Tibial artery (tissue), 4 donors: Measurements from ENCODE around the gene ELP1.
"Not testable (repeated sequence)": the region's sequence is repeated elsewhere in the genome, so short reads cannot be mapped to it uniquely, and the experiment has no call there.

Experiments
- DNase-seq, 2 donors: peaks; one replicate each; pipeline ENCODE4 v3.0.0-alpha.2; 2019
- H3K27ac ChIP-seq, 2 donors: fragments of 200-600 bp; sonication (generic) in 1 of 2; 1 replicate in 1 of 2; 2 replicates in 1 of 2; pipeline ENCODE4 v1.5.1; 2018 to 2019; ENCODE audit warnings: mild to moderate bottlenecking in 1 of 2
- H3K27me3 ChIP-seq, 2 donors: fragments of 200-600 bp; sonication (generic) in 1 of 2; one replicate each; pipeline versions ENCODE4 v1.5.1 to v1.6.0; 2016 to 2019
- H3K36me3 ChIP-seq, 3 donors: fragments of 200-600 bp; sonication (generic) in 2 of 3; one replicate each; pipeline ENCODE4 v1.5.1; 2016 to 2019; ENCODE audit warnings: mild to moderate bottlenecking in 2 of 3
- H3K4me1 ChIP-seq, 4 donors: fragments of 200-600 bp; sonication (generic) in 2 of 4; 1 replicate in 3 of 4; 2 replicates in 1 of 4; pipeline ENCODE4 v1.5.1; 2016 to 2019
- H3K4me3 ChIP-seq, 2 donors: fragments of 200-600 bp; sonication (generic) in 1 of 2; 1 replicate in 1 of 2; 2 replicates in 1 of 2; pipeline ENCODE4 v1.5.1; 2018 to 2019; ENCODE audit warnings: mild to moderate bottlenecking in 2 of 2
- H3K9me3 ChIP-seq, 3 donors: fragments of 200-600 bp; sonication (generic) in 1 of 3; one replicate each; pipeline ENCODE4 v1.5.1; 2016 to 2019
- intact Hi-C: fragments of 100-400 bp; cut with DNase I; formaldehyde crosslinking; loops from one replicate; pipeline ENCODE4 v1.15.0; 2023; ENCODE audit warnings: low total_unique reads
- TF ChIP-seq, protein P1 (sequence below), 2 experiments: fragments of 200-600 bp in 1 of 2; fragments of 450-650 bp in 1 of 2; IDR thresholded peaks; one replicate each; pipeline ENCODE4 v1.5.1; 2017 to 2019; ENCODE audit warnings: antibody characterized with exemption in 2 of 2, mild to moderate bottlenecking in 1 of 2, moderate library complexity in 1 of 2

ELP1 gene

DNA sequence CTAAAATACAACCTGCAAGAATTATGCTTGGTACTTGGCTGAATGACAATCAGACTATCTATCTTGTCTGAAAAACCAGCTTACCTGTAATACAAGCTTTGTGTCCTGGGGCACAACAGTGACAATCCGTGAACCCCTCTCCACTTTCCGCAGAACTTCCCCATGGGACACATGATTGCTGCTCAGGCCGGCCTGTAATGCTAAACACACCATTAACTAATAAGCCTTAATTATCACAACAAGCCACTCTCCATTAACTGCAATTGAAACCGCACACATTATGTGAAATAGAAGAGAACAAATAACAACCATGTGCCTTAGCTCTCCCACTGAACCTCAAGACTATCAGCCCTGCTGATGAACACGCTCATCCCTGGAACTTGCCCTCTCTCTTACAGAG lies 33.7 kb downstream of the ELP1 start:
- intact Hi-C loops: no loop called here
- DNase-seq: no peak
- Histone ChIP-seq H3K4me1 (no peaks in the 10 kb centered on the region), H3K27me3 (no peaks in the 10 kb centered on the region), H3K36me3 (peaks cover 83 to 100% (median 91%) of the 10 kb centered on the region in 3 donors), H3K4me3 (no peak overlapping the region), H3K9me3 (no peaks in the 10 kb centered on the region), H3K27ac (no peak overlapping the region)
- TF ChIP-seq, protein P1, sequence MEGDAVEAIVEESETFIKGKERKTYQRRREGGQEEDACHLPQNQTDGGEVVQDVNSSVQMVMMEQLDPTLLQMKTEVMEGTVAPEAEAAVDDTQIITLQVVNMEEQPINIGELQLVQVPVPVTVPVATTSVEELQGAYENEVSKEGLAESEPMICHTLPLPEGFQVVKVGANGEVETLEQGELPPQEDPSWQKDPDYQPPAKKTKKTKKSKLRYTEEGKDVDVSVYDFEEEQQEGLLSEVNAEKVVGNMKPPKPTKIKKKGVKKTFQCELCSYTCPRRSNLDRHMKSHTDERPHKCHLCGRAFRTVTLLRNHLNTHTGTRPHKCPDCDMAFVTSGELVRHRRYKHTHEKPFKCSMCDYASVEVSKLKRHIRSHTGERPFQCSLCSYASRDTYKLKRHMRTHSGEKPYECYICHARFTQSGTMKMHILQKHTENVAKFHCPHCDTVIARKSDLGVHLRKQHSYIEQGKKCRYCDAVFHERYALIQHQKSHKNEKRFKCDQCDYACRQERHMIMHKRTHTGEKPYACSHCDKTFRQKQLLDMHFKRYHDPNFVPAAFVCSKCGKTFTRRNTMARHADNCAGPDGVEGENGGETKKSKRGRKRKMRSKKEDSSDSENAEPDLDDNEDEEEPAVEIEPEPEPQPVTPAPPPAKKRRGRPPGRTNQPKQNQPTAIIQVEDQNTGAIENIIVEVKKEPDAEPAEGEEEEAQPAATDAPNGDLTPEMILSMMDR (IDR thresholded peaks at IDR 0.05): no peak

DNA sequence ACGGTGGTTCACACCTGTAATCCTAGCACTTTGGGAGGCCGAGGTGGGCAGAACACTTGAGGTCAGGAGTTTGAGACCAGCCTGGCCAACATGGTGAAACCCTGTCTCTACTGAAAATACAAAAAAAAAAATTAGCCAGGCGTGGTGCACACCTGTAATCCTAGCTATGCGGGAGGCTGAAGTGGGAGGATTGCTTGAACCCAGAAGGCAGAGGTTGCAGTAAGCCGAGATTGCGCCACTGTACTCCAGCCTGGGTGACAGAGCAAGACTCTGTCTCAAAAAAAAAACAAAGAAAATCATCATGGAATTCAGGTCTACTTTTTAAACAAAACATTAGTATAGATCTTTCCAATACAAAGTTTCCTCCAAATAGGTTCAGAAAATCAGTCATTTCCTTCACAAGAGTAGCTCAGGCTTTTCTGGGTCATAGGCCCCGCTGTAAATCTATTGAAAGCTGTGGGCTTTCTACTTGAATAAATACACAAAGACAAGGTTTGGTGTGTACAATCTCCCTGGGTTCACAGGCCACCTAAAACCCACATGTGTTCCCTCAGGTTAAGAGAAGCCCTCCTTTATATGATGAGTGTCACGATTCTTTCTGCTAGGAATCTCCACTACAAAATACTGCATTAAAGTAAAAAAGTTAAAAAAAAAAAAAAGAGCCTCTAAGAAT lies 34.8 kb downstream of the ELP1 start:
- H3K4me1 ChIP-seq, DNase-seq, H3K4me3 ChIP-seq, H3K27me3 ChIP-seq, H3K27ac ChIP-seq, H3K9me3 ChIP-seq, intact Hi-C loops: not testable (repeated sequence)
- H3K36me3 ChIP-seq: peaks cover 78 to 99% (median 91%) of the 10 kb centered on the region in 3 donors

DNA sequence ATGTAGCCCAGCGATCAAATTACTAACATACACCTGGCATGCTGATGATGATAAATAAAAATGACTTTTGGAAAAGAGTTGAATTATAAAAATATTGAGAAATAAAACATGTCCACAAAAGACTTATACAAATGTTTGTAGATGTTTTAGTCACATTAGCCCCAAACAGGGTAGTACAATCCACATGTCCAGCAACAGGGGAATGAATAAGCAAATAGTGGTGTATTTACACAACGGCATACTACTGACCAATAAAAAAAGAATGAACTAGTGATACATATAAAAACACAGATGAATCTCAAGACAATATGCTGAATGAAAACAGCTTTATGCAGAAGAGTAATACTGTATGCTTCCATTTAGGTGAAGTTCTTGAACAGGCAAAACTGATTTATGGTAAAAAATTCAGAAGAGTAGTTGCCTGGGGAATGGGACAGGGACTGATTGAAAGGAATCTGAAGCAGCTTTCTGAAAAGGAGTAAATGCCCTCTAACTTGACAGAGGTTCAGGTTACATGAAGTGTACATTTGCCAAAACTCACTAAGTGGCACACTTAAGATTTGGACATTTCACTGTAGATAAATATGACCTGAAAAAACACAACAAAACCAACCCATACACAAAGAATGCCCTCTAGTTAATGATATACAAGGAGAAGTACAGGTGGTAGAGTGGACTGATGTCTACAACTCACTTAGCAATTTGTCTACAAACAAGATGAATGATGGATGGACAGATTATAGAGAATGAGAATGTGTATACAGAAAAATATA lies 36.4 kb downstream of the ELP1 start:
- Histone ChIP-seq H3K9me3 (no peaks in the 10 kb centered on the region), H3K4me1 (no peaks in the 10 kb centered on the region), H3K27me3 (no peaks in the 10 kb centered on the region), H3K36me3 (peaks cover 76 to 99% (median 92%) of the 10 kb centered on the region in 3 donors), H3K4me3 (no peak overlapping the region), H3K27ac (no peak overlapping the region)
- intact Hi-C loops: no loop called here
- no peak for DNase-seq
- TF ChIP-seq, protein P1 (IDR thresholded peaks at IDR 0.05): no peak

DNA sequence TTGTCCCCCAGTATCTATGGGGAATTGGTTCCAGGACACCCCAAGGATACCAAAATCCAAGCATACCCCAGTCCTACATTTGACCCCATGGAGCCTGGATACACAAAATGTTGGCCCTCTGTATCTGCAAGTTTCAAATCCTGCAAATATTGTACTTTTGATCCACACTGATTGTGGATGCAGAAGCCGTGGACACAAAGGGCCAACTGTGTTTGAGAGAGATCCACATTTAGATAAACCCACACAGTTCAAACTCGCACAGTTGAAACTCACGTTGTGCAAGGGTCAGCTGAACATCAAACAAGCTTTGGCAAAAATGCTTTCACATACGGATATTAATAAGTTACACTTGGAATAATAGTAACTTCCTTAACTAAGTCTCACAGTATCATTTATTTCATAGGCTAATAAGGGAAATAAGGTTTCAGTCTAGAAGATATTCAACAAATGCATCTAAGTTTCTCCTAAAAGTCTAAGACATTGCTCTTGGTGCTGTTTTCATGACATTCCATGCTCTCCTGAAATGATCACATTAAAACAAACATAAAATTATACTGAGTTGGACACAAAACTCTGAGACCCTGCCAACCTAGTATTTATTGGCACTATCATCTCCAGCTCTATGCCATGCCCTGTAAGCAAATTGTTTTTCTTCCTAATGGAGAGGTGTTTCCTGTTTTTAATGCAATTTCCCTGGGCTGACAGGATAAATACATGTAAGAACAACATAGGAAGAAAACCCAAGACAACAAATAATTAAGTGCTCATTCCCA lies 39.5 kb downstream of the ELP1 start:
- H3K36me3 ChIP-seq: peaks cover 77 to 99% (median 89%) of the 10 kb centered on the region in 3 donors
- no peaks in the 10 kb centered on the region for H3K27me3 ChIP-seq
- no peak overlapping the region for H3K4me3 ChIP-seq
- intact Hi-C loops: no loop called here
- TF ChIP-seq, protein P1 (IDR thresholded peaks at IDR 0.05): no peak
- H3K4me1 ChIP-seq: no peaks in the 10 kb centered on the region
- H3K27ac ChIP-seq: no peak overlapping the region
- DNase-seq: no peak
- no peaks in the 10 kb centered on the region for H3K9me3 ChIP-seq

DNA sequence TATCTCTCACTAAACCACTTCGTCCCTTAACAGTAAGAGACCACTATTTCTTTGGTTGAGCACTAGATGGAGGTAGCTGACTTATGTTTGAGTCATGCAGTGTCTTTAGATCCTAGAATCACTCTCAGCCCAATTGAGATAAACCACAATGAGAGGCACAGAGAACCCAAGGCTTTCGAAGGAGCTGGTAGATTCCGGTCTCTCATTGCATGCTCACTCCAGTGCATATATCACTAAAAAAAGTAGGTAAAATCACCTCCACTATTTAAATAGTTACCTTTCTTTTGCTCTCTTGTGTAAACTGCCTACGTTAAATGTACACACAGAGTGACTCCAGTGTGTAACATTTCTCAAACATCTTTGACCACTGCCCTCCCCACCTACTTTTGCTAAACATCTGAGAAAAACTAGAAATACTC lies 44.3 kb downstream of the ELP1 start:
- no peak for DNase-seq
- H3K9me3 ChIP-seq: no peaks in the 10 kb centered on the region
- no peaks in the 10 kb centered on the region for H3K27me3 ChIP-seq
- TF ChIP-seq, protein P1 (IDR thresholded peaks at IDR 0.05): no peak
- no peak overlapping the region for H3K27ac ChIP-seq
- H3K4me3 ChIP-seq: no peak overlapping the region
- peaks cover 60 to 88% (median 63%) of the 10 kb centered on the region in 3 donors for H3K36me3 ChIP-seq
- intact Hi-C loops: no loop called here
- no peaks in the 10 kb centered on the region for H3K4me1 ChIP-seq

DNA sequence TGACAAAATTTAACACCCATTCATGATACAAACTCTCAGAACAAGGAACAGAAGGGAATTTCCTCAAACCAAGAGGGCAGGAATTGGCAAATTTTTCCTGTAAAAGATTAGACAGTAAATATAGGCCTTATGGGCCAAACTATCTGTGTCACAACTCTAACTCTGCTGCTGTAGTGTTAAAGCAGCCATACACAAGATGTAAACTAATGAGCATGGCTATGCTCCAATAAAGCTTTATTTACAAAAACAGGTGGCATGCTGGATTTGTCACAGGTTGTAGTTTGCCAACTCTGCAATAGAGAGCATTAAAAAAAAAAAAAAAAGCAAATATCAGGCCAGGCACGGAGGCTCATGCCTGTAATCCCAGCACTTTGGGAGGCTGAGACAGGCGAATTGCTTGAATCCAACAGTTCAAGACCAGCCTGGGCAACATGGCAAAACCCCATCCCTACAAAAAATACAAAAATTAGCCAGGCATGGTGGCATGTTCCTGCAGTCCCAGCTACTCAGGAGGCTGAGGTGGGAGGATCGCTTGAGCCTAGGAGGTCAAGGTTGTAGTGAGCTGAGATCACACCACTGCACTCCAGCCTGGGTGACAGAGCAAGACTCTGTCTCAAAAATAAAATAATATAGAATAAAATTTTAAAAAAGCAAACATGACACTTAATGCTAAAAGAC lies 47.2 kb downstream of the ELP1 start:
- H3K27me3 ChIP-seq, H3K4me3 ChIP-seq, H3K4me1 ChIP-seq, DNase-seq, H3K9me3 ChIP-seq, H3K27ac ChIP-seq, intact Hi-C loops: not testable (repeated sequence)
- H3K36me3 ChIP-seq: peaks cover 48 to 79% (median 55%) of the 10 kb centered on the region in 3 donors
